HFF-Myc (cell line): ENCODE data around the gene DDX60.

Experiments
- DNase-seq: peaks from one replicate; pipeline ENCODE4 v3.0.0-alpha.2; 2011; ENCODE audit warnings: low read depth; ENCODE audit errors: extremely low read depth
- H3K4me3 ChIP-seq: replicated peaks from 2 replicates; pipeline ENCODE4 v1.5.1; 2011; ENCODE audit warnings: low read depth, mild to moderate bottlenecking, control low read depth, low read length
- TF ChIP-seq, protein P1 (sequence below): IDR thresholded peaks from 2 replicates; pipeline ENCODE4 v1.5.1; 2012; ENCODE audit warnings: mild to moderate bottlenecking, low read depth, low read length, control low read depth; ENCODE audit errors: missing control alignments

DDX60 gene

GRCh38 chr4:168318266-168318895, at the start of gene DDX60:
Gene DDX60 (minus strand): TSS chr4:168318752. CDS start chr4:168311259, 7,493 bp downstream.
- peak; percentile 31 for DNase-seq
- peak within 1 kb of the TSS; percentile 66 for H3K4me3 ChIP-seq
- TF ChIP-seq, protein P1, sequence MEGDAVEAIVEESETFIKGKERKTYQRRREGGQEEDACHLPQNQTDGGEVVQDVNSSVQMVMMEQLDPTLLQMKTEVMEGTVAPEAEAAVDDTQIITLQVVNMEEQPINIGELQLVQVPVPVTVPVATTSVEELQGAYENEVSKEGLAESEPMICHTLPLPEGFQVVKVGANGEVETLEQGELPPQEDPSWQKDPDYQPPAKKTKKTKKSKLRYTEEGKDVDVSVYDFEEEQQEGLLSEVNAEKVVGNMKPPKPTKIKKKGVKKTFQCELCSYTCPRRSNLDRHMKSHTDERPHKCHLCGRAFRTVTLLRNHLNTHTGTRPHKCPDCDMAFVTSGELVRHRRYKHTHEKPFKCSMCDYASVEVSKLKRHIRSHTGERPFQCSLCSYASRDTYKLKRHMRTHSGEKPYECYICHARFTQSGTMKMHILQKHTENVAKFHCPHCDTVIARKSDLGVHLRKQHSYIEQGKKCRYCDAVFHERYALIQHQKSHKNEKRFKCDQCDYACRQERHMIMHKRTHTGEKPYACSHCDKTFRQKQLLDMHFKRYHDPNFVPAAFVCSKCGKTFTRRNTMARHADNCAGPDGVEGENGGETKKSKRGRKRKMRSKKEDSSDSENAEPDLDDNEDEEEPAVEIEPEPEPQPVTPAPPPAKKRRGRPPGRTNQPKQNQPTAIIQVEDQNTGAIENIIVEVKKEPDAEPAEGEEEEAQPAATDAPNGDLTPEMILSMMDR, result peak; percentile 65

GRCh38 chr4:168367065-168367464, 48.5 kb upstream of the DDX60 start:
- DNase-seq, result no peak
- TF ChIP-seq, protein P1, result no peak
- H3K4me3 ChIP-seq, result no peak overlapping the region

GRCh38 chr4:168362025-168362401, 43.5 kb upstream of the DDX60 start:
- TF ChIP-seq, protein P1, result no peak
- no peak for DNase-seq
- no peak overlapping the region for H3K4me3 ChIP-seq

DNA sequence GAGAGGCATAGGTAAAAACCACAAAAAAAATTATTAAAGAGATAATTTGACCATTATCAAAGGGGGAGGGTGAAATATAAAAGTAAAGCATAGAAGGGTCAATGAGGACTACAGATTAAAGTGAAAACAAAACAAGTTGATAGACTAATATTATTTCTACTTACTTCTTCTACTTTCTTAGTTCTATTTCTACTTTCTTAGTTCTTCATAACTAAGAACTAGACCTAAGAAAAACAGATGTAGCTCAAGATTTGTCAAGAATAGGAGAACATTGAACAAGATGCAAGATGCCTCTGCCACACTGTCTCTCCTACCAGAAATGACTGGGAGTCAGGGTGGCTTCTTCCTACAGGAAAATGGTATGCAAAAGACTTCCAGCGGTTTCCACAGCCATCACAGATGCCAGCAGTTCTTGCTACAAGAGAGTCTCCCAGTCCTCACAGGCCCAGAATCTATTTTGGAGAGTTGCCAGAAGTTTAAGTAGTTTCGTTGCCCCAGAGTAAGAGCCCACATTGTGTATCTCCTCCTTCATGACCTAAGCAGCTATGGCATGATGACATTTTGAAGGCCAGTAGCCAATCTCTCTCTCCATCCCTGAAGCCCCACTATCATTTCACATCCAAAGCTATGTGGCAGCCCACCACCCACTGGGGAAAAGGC, 42.9 kb upstream of the DDX60 start:
- no peak for DNase-seq
- no peak overlapping the region for H3K4me3 ChIP-seq
- TF ChIP-seq, protein P1, result no peak

DNA sequence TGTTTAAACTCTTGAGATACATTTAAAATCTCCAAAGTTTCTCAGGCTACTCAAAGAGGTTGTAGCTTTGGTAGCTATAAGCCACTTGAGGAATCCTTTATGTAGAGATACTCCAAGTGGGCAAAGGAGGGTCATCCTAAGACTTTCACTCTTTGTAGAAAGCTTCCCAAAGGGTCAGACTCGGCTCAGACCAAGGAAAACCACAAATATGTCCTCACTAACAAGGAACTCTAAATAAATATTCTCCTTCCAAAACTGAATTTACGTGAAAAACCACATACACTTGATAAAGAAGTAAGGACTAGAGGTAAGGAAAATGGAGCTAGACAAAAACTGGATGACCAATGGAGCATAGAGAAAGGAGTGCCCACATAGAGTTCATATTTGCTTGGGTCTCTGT, 41.7 kb upstream of the DDX60 start:
- DNase-seq, result no peak
- TF ChIP-seq, protein P1, result no peak
- H3K4me3 ChIP-seq, result no peak overlapping the region

GRCh38 chr4:168357941-168358340, 39.4 kb upstream of the DDX60 start:
- no peak overlapping the region for H3K4me3 ChIP-seq
- DNase-seq, result no peak
- TF ChIP-seq, protein P1, result no peak
